HepG2 (cell line): ENCODE results near the gene AHNAK. TPM values are rescaled to one million over a fixed set of nuclear protein-coding genes. Genes with fewer than 3 reads are reported as not detected.

ENCODE experiments used
- ARNTL ChIP-seq: sonication (generic); formaldehyde crosslinking; IDR thresholded peaks from 2 replicates; pipeline ENCODE4 v1.4.0; 2020; ENCODE audit warnings: mild to moderate bottlenecking, missing genetic modification reagents
- BCL6 ChIP-seq: IDR thresholded peaks from 2 replicates; pipeline ENCODE4 v1.6.1; 2016; ENCODE audit warnings: missing genetic modification reagents, missing compliant biosample characterization
- HDAC2 ChIP-seq: sonication (generic); formaldehyde crosslinking; IDR thresholded peaks from 2 replicates; pipeline ENCODE4 v1.4.0; 2020; ENCODE audit warnings: missing genetic modification reagents
- HMGA1 ChIP-seq: sonication (generic); formaldehyde crosslinking; conservative IDR thresholded peaks from 2 replicates; pipeline ENCODE4 v1.4.0; 2020; ENCODE audit warnings: missing genetic modification reagents
- HNRNPLL ChIP-seq: fragments of 200-400 bp; formaldehyde crosslinking; IDR thresholded peaks from 2 replicates; pipeline ENCODE4 v1.6.1; 2017; ENCODE audit warnings: mild to moderate bottlenecking, low read depth, low read length; ENCODE audit not compliant: poor library complexity, severe bottlenecking
- JDP2 ChIP-seq: sonication (generic); formaldehyde crosslinking; IDR thresholded peaks from 2 replicates; pipeline ENCODE4 v1.8.1; 2022; ENCODE audit warnings: missing genetic modification reagents, borderline replicate concordance
- KAT2B ChIP-seq: fragments of 150-350 bp; IDR thresholded peaks from 2 replicates; pipeline ENCODE4 v1.6.1; 2014; ENCODE audit warnings: low read depth, low read length, borderline replicate concordance
- MED1 ChIP-seq: sonication (generic); formaldehyde crosslinking; IDR thresholded peaks from 2 replicates; pipeline ENCODE4 v1.4.0; 2020; ENCODE audit warnings: missing genetic modification reagents
- MIER3 ChIP-seq: IDR thresholded peaks from 2 replicates; pipeline ENCODE4 v1.6.1; 2016; ENCODE audit warnings: missing compliant biosample characterization, borderline replicate concordance
- MTA1 ChIP-seq: sonication (generic); formaldehyde crosslinking; IDR thresholded peaks from 2 replicates; pipeline ENCODE4 v1.4.0; 2020; ENCODE audit warnings: missing genetic modification reagents, mild to moderate bottlenecking, borderline replicate concordance
- MXD4 ChIP-seq: IDR thresholded peaks from 2 replicates; pipeline ENCODE4 v1.6.1; 2016; ENCODE audit warnings: mild to moderate bottlenecking, missing biosample characterization, missing genetic modification reagents
- RFXANK ChIP-seq: IDR thresholded peaks from 2 replicates; pipeline ENCODE4 v1.6.1; 2016
- RXRB ChIP-seq: IDR thresholded peaks from 2 replicates; pipeline ENCODE4 v1.6.1; 2016; ENCODE audit warnings: borderline replicate concordance, missing genetic modification reagents, missing compliant biosample characterization
- SAP130 ChIP-seq: IDR thresholded peaks from 2 replicates; pipeline ENCODE4 v1.6.1; 2016; ENCODE audit warnings: low read depth
- SIX1 ChIP-seq: sonication (generic); formaldehyde crosslinking; IDR thresholded peaks from 2 replicates; pipeline ENCODE4 v1.4.0; 2020; ENCODE audit warnings: missing genetic modification reagents, borderline replicate concordance
- SOX13 ChIP-seq, 3 experiments: fragments of 450-650 bp in 1 of 3; sonication (generic) in 1 of 3; formaldehyde crosslinking in 1 of 3; IDR thresholded peaks in 2 of 3; conservative IDR thresholded peaks in 1 of 3; 2 replicates each; pipeline versions ENCODE4 v1.5.0 to v1.6.1; 2016 to 2020; ENCODE audit warnings: antibody characterized with exemption in 1 of 3, mild to moderate bottlenecking in 1 of 3, missing compliant biosample characterization in 1 of 3, missing genetic modification reagents in 1 of 3, moderate library complexity in 1 of 3
- ZFP82 ChIP-seq: sonication (generic); formaldehyde crosslinking; IDR thresholded peaks from 2 replicates; pipeline ENCODE4 v1.5.1; 2020; ENCODE audit warnings: mild to moderate bottlenecking, missing genetic modification reagents, borderline replicate concordance
- ZNF276 ChIP-seq: sonication (generic); formaldehyde crosslinking; IDR thresholded peaks from 2 replicates; pipeline ENCODE4 v1.4.0; 2020; ENCODE audit warnings: mild to moderate bottlenecking, low read depth, missing genetic modification reagents
- ZNF713 ChIP-seq: sonication (generic); formaldehyde crosslinking; IDR thresholded peaks from 2 replicates; pipeline ENCODE4 v1.4.0; 2020; ENCODE audit warnings: mild to moderate bottlenecking, missing genetic modification reagents
- ZNF770 ChIP-seq: sonication (generic); formaldehyde crosslinking; IDR thresholded peaks from 2 replicates; pipeline ENCODE4 v1.5.0; 2020; ENCODE audit warnings: mild to moderate bottlenecking, missing genetic modification reagents
- ZNF782 ChIP-seq: sonication (generic); formaldehyde crosslinking; IDR thresholded peaks from 2 replicates; pipeline ENCODE4 v1.4.0; 2020; ENCODE audit warnings: missing genetic modification reagents, mild to moderate bottlenecking, borderline replicate concordance
- polyA plus RNA-seq, 8 experiments: library from polyadenylated mRNA; depleted of rRNA in 3 of 8; stranded (reverse) in 7 of 8; unstranded in 1 of 8; fragments of >200 nt; fragmentation: Illumina TruSeq in 4 of 8; extraction: Trizol in 4 of 8; gene quantifications; 2 replicates each; pipeline versions ENCODE4 v1.2.1 to v1.2.3, GENCODE V29; 2011 to 2016; ENCODE audit warnings: low read depth in 4 of 8, missing spikeins in 1 of 8, mixed read lengths in 1 of 8; ENCODE audit not compliant: insufficient read depth in 1 of 8
- total RNA-seq, 5 experiments: library from RNA; depleted of rRNA; stranded (reverse); fragments of >200 nt; fragmentation: Illumina TruSeq; extraction: Trizol; gene quantifications; 2 replicates each; pipeline ENCODE4 v1.2.3, GENCODE V29; 2016; ENCODE audit warnings: low read depth in 1 of 5
- TF ChIP-seq, protein P1 (sequence below): IDR thresholded peaks from 2 replicates; pipeline ENCODE4 v1.6.1; 2012; ENCODE audit warnings: low read depth, low read length, improper control_type of control experiment
- TF ChIP-seq, protein P2 (sequence below): sonication (generic); formaldehyde crosslinking; IDR thresholded peaks from 2 replicates; pipeline ENCODE4 v1.5.0; 2020; ENCODE audit warnings: mild to moderate bottlenecking, missing genetic modification reagents

The AHNAK gene
- total and polyA plus RNA-seq, 2 of the 13 experiments (the other 11 are each of a cell fraction or from before 2014, with no cell fraction given) = 23.4 to 25.0 TPM

GRCh38 chr11:62432695-62433094, 113.9 kb downstream of the AHNAK start (continued):
- TF ChIP-seq RFXANK (CRISPR knock-in tag) = no peak
- TF ChIP-seq ZFP82 = 0 out of 2 replicates have a peak, but pooled peaks have one; percentile 44
- no peak for TF ChIP-seq SOX13 (IDR thresholded peaks at IDR 0.05)
- peak in 1 of 2 experiments; percentile 65; a peak in 1 of 4 replicates for TF ChIP-seq SOX13 (CRISPR knock-in tag; conservative IDR thresholded peaks at IDR 0.05 in 1 of 2, IDR thresholded peaks at IDR 0.05 in 1 of 2)
- peak; percentile 67 for TF ChIP-seq KAT2B
- no peak for TF ChIP-seq ARNTL (CRISPR knock-in tag)
- no peak for TF ChIP-seq JDP2 (CRISPR knock-in tag)
- no peak for TF ChIP-seq ZNF713 (CRISPR knock-in tag)
- TF ChIP-seq RXRB (CRISPR knock-in tag) = peak; percentile 68; the same call in 1 of the 2 replicates
- TF ChIP-seq ZNF770 = no peak
- peak; percentile 64 for TF ChIP-seq HDAC2 (CRISPR knock-in tag)
- TF ChIP-seq BCL6 = peak; percentile 53
- TF ChIP-seq HMGA1 (CRISPR knock-in tag) = no peak
- TF ChIP-seq MIER3 (CRISPR knock-in tag) = peak; percentile 63; the same call in 1 of the 2 replicates
- TF ChIP-seq, protein P1, sequence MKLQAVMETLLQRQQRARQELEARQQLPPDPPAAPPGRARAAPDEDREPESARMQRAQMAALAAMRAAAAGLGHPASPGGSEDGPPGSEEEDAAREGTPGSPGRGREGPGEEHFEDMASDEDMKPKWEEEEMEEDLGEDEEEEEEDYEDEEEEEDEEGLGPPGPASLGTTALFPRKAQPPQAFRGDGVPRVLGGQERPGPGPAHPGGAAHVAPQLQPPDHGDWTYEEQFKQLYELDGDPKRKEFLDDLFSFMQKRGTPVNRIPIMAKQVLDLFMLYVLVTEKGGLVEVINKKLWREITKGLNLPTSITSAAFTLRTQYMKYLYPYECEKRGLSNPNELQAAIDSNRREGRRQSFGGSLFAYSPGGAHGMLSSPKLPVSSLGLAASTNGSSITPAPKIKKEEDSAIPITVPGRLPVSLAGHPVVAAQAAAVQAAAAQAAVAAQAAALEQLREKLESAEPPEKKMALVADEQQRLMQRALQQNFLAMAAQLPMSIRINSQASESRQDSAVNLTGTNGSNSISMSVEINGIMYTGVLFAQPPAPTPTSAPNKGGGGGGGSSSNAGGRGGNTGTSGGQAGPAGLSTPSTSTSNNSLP = peak; percentile 89
- TF ChIP-seq MXD4 = no peak
- no peak for TF ChIP-seq HNRNPLL
- peak; percentile 60 for TF ChIP-seq SAP130 (CRISPR knock-in tag)
- TF ChIP-seq, protein P2, sequence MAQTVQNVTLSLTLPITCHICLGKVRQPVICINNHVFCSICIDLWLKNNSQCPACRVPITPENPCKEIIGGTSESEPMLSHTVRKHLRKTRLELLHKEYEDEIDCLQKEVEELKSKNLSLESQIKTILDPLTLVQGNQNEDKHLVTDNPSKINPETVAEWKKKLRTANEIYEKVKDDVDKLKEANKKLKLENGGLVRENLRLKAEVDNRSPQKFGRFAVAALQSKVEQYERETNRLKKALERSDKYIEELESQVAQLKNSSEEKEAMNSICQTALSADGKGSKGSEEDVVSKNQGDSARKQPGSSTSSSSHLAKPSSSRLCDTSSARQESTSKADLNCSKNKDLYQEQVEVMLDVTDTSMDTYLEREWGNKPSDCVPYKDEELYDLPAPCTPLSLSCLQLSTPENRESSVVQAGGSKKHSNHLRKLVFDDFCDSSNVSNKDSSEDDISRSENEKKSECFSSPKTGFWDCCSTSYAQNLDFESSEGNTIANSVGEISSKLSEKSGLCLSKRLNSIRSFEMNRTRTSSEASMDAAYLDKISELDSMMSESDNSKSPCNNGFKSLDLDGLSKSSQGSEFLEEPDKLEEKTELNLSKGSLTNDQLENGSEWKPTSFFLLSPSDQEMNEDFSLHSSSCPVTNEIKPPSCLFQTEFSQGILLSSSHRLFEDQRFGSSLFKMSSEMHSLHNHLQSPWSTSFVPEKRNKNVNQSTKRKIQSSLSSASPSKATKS (CRISPR knock-in tag) = no peak
- TF ChIP-seq MTA1 = no peak
- no peak for TF ChIP-seq ZNF782 (CRISPR knock-in tag)
- TF ChIP-seq ZNF276 (CRISPR knock-in tag) = no peak
- TF ChIP-seq SIX1 = peak; percentile 61; the same call in 1 of the 2 replicates
- TF ChIP-seq MED1 (CRISPR knock-in tag) = peak; percentile 78
